IMR-90 (cell line): ENCODE measurements around the gene EIF3I. TPM values are rescaled to one million over a fixed set of nuclear protein-coding genes. Genes with fewer than 3 reads are reported as not detected.

Experiments
- ATAC-seq: fragments of 200-7000 bp; cut with Tn5 transposase; 2 replicates; pipeline ENCODE4 v1.9.1; 2020; ENCODE audit warnings: low read depth, mild to moderate bottlenecking, moderate library complexity
- BruUV-seq: library from RNA; stranded (reverse); fragments of 400-500 nt; replicated peaks from 2 replicates; lab custom pipeline; 2021; lab: Mats Ljungman, UMichigan
- CTCF ChIA-PET: fragments of 300-600 bp; formaldehyde crosslinking; extraction: SDS; loops from one replicate; lab custom pipeline; 2021; ENCODE audit warnings: antibody characterized with exemption; lab: Yijun Ruan, JAX
- POLR2A ChIA-PET: fragments of 300-600 bp; sonication (Branson Sonifier 250); formaldehyde crosslinking; loops from one replicate; lab custom pipeline; 2022; ENCODE audit warnings: antibody characterized with exemption; ENCODE audit not compliant: unreplicated experiment; lab: Charles Lee
- DNase-seq: peaks from one replicate; pipeline ENCODE4 v3.0.0; 2013
- H2AFZ ChIP-seq: replicated peaks from 2 replicates; pipeline ENCODE3; 2013; ENCODE audit warnings: low read length, mild to moderate bottlenecking; ENCODE audit not compliant: poor library complexity
- H2AK5ac ChIP-seq: 2 replicates; pipeline ENCODE4 v1.6.1; 2013; ENCODE audit warnings: low read depth, low read length, inconsistent platforms
- H2AK9ac ChIP-seq: replicated peaks from 2 replicates; pipeline ENCODE3; 2013; ENCODE audit warnings: mild to moderate bottlenecking, low read depth, low read length, moderate library complexity; ENCODE audit not compliant: poor library complexity
- H2BK120ac ChIP-seq: 2 replicates; pipeline ENCODE4 v1.6.1; 2013; ENCODE audit warnings: low read depth, low read length, inconsistent platforms
- H2BK15ac ChIP-seq: 3 replicates; pipeline ENCODE4 v1.6.1; 2013; ENCODE audit warnings: low read depth, low read length, inconsistent platforms
- H2BK20ac ChIP-seq: 2 replicates; pipeline ENCODE4 v1.6.1; 2013; ENCODE audit warnings: low read depth, mild to moderate bottlenecking, inconsistent platforms, low read length, moderate library complexity
- H2BK5ac ChIP-seq: 2 replicates; pipeline ENCODE4 v1.6.1; 2013; ENCODE audit warnings: mild to moderate bottlenecking, low read depth, low read length, inconsistent platforms; ENCODE audit not compliant: poor library complexity, severe bottlenecking
- H3K14ac ChIP-seq: replicated peaks from 2 replicates; pipeline ENCODE4 v1.6.1; 2013; ENCODE audit warnings: low read depth, low read length, inconsistent platforms
- H3K18ac ChIP-seq: 2 replicates; pipeline ENCODE4 v1.6.1; 2013; ENCODE audit warnings: low read depth, low read length, control low read depth
- H3K23ac ChIP-seq: 2 replicates; pipeline ENCODE4 v1.6.1; 2013; ENCODE audit warnings: low read depth, low read length, inconsistent platforms
- H3K27ac ChIP-seq: 2 replicates; pipeline ENCODE4 v1.5.1; 2013; ENCODE audit warnings: mild to moderate bottlenecking, control low read depth, low read length; ENCODE audit not compliant: insufficient read depth
- H3K27me3 ChIP-seq: 2 replicates; pipeline ENCODE4 v1.6.1; 2013; ENCODE audit warnings: low read length; ENCODE audit not compliant: control insufficient read depth, insufficient read depth
- H3K36me3 ChIP-seq: 2 replicates; pipeline ENCODE4 v1.6.1; 2013; ENCODE audit warnings: low read length, mixed read lengths; ENCODE audit not compliant: control insufficient read depth, insufficient read depth
- H3K4ac ChIP-seq: 2 replicates; pipeline ENCODE4 v1.6.1; 2013; ENCODE audit warnings: low read depth, low read length, inconsistent platforms
- H3K4me1 ChIP-seq: 2 replicates; pipeline ENCODE4 v1.6.1; 2013; ENCODE audit warnings: low read length, mixed read lengths; ENCODE audit not compliant: control insufficient read depth, insufficient read depth
- H3K4me2 ChIP-seq: 2 replicates; pipeline ENCODE4 v1.6.1; 2013; ENCODE audit warnings: low read depth, mild to moderate bottlenecking, control low read depth, low read length, moderate library complexity
- H3K4me3 ChIP-seq: 2 replicates; pipeline ENCODE4 v1.5.1; 2013; ENCODE audit warnings: low read depth, mild to moderate bottlenecking, control low read depth, low read length, moderate library complexity; ENCODE audit not compliant: insufficient read depth
- H3K56ac ChIP-seq: 2 replicates; pipeline ENCODE4 v1.6.1; 2013; ENCODE audit warnings: low read length, inconsistent platforms; ENCODE audit not compliant: insufficient read depth; ENCODE audit errors: extremely low read depth
- H3K79me1 ChIP-seq, 2 experiments: 2 replicates each; pipeline ENCODE4 v1.6.1; 2013; ENCODE audit warnings: low read length in 2 of 2, inconsistent platforms in 1 of 2, low read depth in 1 of 2
- H3K9ac ChIP-seq: 2 replicates; pipeline ENCODE4 v1.6.1; 2013; ENCODE audit warnings: low read depth, low read length, control low read depth
- H3K9me1 ChIP-seq: 2 replicates; pipeline ENCODE4 v1.6.1; 2013; ENCODE audit warnings: low read length, inconsistent platforms; ENCODE audit not compliant: insufficient read depth
- H3K9me3 ChIP-seq: 2 replicates; pipeline ENCODE4 v1.6.1; 2013; ENCODE audit warnings: low read length; ENCODE audit not compliant: control insufficient read depth, insufficient read depth
- H4K20me1 ChIP-seq: 2 replicates; pipeline ENCODE4 v1.6.1; 2013; ENCODE audit warnings: low read length, inconsistent platforms; ENCODE audit not compliant: insufficient read depth
- H4K5ac ChIP-seq: 2 replicates; pipeline ENCODE4 v1.6.1; 2013; ENCODE audit warnings: mild to moderate bottlenecking, low read depth, low read length, control low read depth
- H4K8ac ChIP-seq, 2 experiments: 2 replicates each; pipeline ENCODE4 v1.6.1; 2013; ENCODE audit warnings: low read depth in 2 of 2, low read length in 2 of 2, control low read depth in 1 of 2, inconsistent platforms in 1 of 2
- H4K91ac ChIP-seq: 2 replicates; pipeline ENCODE4 v1.6.1; 2013; ENCODE audit warnings: low read depth, low read length, inconsistent platforms; ENCODE audit not compliant: insufficient read depth
- BHLHE40 ChIP-seq: fragments of 150-350 bp; IDR thresholded peaks from 2 replicates; pipeline ENCODE4 v1.6.1; 2016; ENCODE audit warnings: mild to moderate bottlenecking, low read depth, low read length
- CEBPB ChIP-seq: IDR thresholded peaks from 2 replicates; pipeline ENCODE4 v1.6.1; 2012; ENCODE audit warnings: low read depth, low read length, improper control_type of control experiment
- FOS ChIP-seq: fragments of 150-350 bp; IDR thresholded peaks from 2 replicates; pipeline ENCODE4 v1.6.1; 2016; ENCODE audit warnings: low read depth, low read length
- MAFK ChIP-seq: IDR thresholded peaks from 2 replicates; pipeline ENCODE4 v1.6.1; 2012; ENCODE audit warnings: low read depth, low read length, improper control_type of control experiment
- MAZ ChIP-seq: IDR thresholded peaks from 2 replicates; pipeline ENCODE4 v1.6.1; 2012; ENCODE audit warnings: low read depth, mild to moderate bottlenecking, low read length, improper control_type of control experiment, moderate library complexity, borderline replicate concordance
- MXI1 ChIP-seq: IDR thresholded peaks from 2 replicates; pipeline ENCODE4 v1.6.1; 2012; ENCODE audit warnings: low read depth, mild to moderate bottlenecking, low read length, moderate library complexity, borderline replicate concordance
- NFE2L2 ChIP-seq: fragments of 150-350 bp; IDR thresholded peaks from 2 replicates; pipeline ENCODE4 v1.6.1; 2016; ENCODE audit warnings: low read depth, mild to moderate bottlenecking, low read length
- POLR2A ChIP-seq: IDR thresholded peaks from 2 replicates; pipeline ENCODE4 v1.6.1; 2012; ENCODE audit warnings: mild to moderate bottlenecking, low read depth, low read length
- RAD21 ChIP-seq: IDR thresholded peaks from 2 replicates; pipeline ENCODE4 v1.6.1; 2012; ENCODE audit warnings: low read length, improper control_type of control experiment
- RCOR1 ChIP-seq: IDR thresholded peaks from 2 replicates; pipeline ENCODE4 v1.6.1; 2012; ENCODE audit warnings: mild to moderate bottlenecking, low read length, improper control_type of control experiment; ENCODE audit not compliant: insufficient replicate concordance
- RFX5 ChIP-seq: IDR thresholded peaks from 2 replicates; pipeline ENCODE4 v1.8.0; 2012; ENCODE audit warnings: low read depth, mild to moderate bottlenecking, low read length, moderate library complexity
- SMC3 ChIP-seq: fragments of 150-350 bp; IDR thresholded peaks from 2 replicates; pipeline ENCODE4 v1.6.1; 2016; ENCODE audit warnings: low read depth, mild to moderate bottlenecking, antibody characterized with exemption, low read length, moderate library complexity
- WGBS, 2 experiments: methylation state at CpG; one replicate each; pipeline versions ENCODE4 v1.1.5 to v1.1.7; 2013; ENCODE audit warnings: missing lambda C conversion rate in 2 of 2; ENCODE audit not compliant: insufficient read length in 1 of 2; ENCODE audit errors: extremely low coverage in 2 of 2; 5-methylcytosine and 5-hydroxymethylcytosine counted together
- dilution Hi-C: fragments of 300-500 bp; cut with HindIII; formaldehyde crosslinking; loops from one replicate; pipeline ENCODE4 v1.14.3; 2018; ENCODE audit warnings: low sequenced_read_pairs; ENCODE audit not compliant: unreplicated experiment
- in situ Hi-C: fragments of 300-500 bp; cut with MboI; formaldehyde crosslinking; loops from 3 replicates; pipeline ENCODE4 v1.14.3; 2019; ENCODE audit warnings: low sequenced_read_pairs, inconsistent platforms, mixed read lengths
- intact Hi-C: fragments of 100-400 bp; cut with micrococcal nuclease; formaldehyde crosslinking; loops from 2 replicates; pipeline ENCODE4 v1.10.0; 2022
- polyA plus RNA-seq, 3 experiments: library from polyadenylated mRNA; depleted of rRNA; stranded (reverse); fragments of >200 nt; gene quantifications; 2 replicates each; pipeline ENCODE4 v1.2.3, GENCODE V29; 2012; ENCODE audit warnings: low replicate concordance in 1 of 3
- total RNA-seq: library from RNA; depleted of rRNA; stranded (reverse); fragments of >200 nt; gene quantifications from 2 replicates; pipeline ENCODE4 v1.2.3, GENCODE V29; 2012
- TF ChIP-seq, protein P1 (sequence below): conservative IDR thresholded peaks from 2 replicates; pipeline ENCODE4 v1.5.1; 2012; ENCODE audit warnings: mild to moderate bottlenecking, low read depth, low read length, improper control_type of control experiment
- TF ChIP-seq, protein P2 (sequence below): fragments of 150-350 bp; IDR thresholded peaks from 2 replicates; pipeline ENCODE4 v1.6.1; 2017; ENCODE audit warnings: mild to moderate bottlenecking, antibody characterized with exemption, low read length, low read depth
- TF ChIP-seq, protein P3 (sequence below): fragments of 150-350 bp; IDR thresholded peaks from 2 replicates; pipeline ENCODE4 v1.6.1; 2016; ENCODE audit warnings: low read depth, mild to moderate bottlenecking, low read length, moderate library complexity, borderline replicate concordance

EIF3I gene
- total and polyA plus RNA-seq, 2 of the 4 experiments (the other 2 are of a cell fraction), result 469 to 716 TPM

- CTCF ChIA-PET, result interaction anchor here (0.8 kb wide), 1 partner anchor 100 kb away, joined by 3 read pairs; no protein-coding TSS in a partner anchor
- intact Hi-C loops, result loop anchor here (2.0 kb wide), 2 partner anchors 73 to 109 kb away; partner anchors contain the start of genes KPNA6 and TMEM39B
- peak overlapping the region; percentile 97 for H3K9ac ChIP-seq
- TF ChIP-seq MAFK (no peak), MXI1 (no peak), FOS (no peak), MAZ (no peak), RAD21 (no peak), RFX5 (no peak), CEBPB (no peak), NFE2L2 (no peak), BHLHE40 (no peak), SMC3 (no peak), RCOR1 (no peak), POLR2A (no peak)
- TF ChIP-seq, protein P1, sequence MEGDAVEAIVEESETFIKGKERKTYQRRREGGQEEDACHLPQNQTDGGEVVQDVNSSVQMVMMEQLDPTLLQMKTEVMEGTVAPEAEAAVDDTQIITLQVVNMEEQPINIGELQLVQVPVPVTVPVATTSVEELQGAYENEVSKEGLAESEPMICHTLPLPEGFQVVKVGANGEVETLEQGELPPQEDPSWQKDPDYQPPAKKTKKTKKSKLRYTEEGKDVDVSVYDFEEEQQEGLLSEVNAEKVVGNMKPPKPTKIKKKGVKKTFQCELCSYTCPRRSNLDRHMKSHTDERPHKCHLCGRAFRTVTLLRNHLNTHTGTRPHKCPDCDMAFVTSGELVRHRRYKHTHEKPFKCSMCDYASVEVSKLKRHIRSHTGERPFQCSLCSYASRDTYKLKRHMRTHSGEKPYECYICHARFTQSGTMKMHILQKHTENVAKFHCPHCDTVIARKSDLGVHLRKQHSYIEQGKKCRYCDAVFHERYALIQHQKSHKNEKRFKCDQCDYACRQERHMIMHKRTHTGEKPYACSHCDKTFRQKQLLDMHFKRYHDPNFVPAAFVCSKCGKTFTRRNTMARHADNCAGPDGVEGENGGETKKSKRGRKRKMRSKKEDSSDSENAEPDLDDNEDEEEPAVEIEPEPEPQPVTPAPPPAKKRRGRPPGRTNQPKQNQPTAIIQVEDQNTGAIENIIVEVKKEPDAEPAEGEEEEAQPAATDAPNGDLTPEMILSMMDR, result no peak
- TF ChIP-seq, protein P2, sequence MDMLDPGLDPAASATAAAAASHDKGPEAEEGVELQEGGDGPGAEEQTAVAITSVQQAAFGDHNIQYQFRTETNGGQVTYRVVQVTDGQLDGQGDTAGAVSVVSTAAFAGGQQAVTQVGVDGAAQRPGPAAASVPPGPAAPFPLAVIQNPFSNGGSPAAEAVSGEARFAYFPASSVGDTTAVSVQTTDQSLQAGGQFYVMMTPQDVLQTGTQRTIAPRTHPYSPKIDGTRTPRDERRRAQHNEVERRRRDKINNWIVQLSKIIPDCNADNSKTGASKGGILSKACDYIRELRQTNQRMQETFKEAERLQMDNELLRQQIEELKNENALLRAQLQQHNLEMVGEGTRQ, result no peak
- TF ChIP-seq, protein P3, sequence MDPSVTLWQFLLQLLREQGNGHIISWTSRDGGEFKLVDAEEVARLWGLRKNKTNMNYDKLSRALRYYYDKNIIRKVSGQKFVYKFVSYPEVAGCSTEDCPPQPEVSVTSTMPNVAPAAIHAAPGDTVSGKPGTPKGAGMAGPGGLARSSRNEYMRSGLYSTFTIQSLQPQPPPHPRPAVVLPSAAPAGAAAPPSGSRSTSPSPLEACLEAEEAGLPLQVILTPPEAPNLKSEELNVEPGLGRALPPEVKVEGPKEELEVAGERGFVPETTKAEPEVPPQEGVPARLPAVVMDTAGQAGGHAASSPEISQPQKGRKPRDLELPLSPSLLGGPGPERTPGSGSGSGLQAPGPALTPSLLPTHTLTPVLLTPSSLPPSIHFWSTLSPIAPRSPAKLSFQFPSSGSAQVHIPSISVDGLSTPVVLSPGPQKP, result no peak
Observed at GRCh38 chr1:32181563-32181962, 40.6 kb upstream of the EIF3I start.

More at GRCh38 chr1:32181563-32181962, 40.6 kb upstream of the EIF3I start:
- H2BK5ac ChIP-seq, result peak overlapping the region; percentile 90
- no peak for ATAC-seq
- no TSS peak for BruUV-seq
- peak overlapping the region; percentile 74 for H2AK9ac ChIP-seq
- H3K36me3 ChIP-seq, result peaks cover 36% of the 10 kb centered on the region
- H4K8ac ChIP-seq, result peak overlapping the region in 1 of 2 experiments; percentile 18; a peak in 1 of 4 replicates
- no peak for DNase-seq
- WGBS, 2 experiments, result 80% methylated on average over 1 of the region's 5 CpGs; no CpG with 5 or more reads in 1 of the 2 experiments
- peaks cover 28% of the 10 kb centered on the region for H4K20me1 ChIP-seq
- H3K23ac ChIP-seq, result peak overlapping the region; percentile 7
- peak overlapping the region; percentile 8 for H3K18ac ChIP-seq
- no peaks in the 10 kb centered on the region for H3K9me3 ChIP-seq
- H4K5ac ChIP-seq, result peak overlapping the region; percentile 12; the same call in 1 of the 2 replicates
- peak overlapping the region; percentile 85 for H3K27ac ChIP-seq
- no peak overlapping the region for H2BK20ac ChIP-seq
- dilution Hi-C loops (no loop called here), in situ Hi-C loops (no loop called here)
- POLR2A ChIA-PET, result interaction anchor here (0.6 kb wide), 2 partner anchors 35 to 74 kb away, joined by 3 to 9 read pairs; partner anchors contain the start of gene KPNA6
- peaks cover 15% of the 10 kb centered on the region for H3K9me1 ChIP-seq
- H2AFZ ChIP-seq, result no peak overlapping the region
- H2BK15ac ChIP-seq, result no peak overlapping the region
- peak overlapping the region; percentile 36; the same call in 1 of the 2 replicates for H3K56ac ChIP-seq
- peak overlapping the region; percentile 1; the same call in 1 of the 2 replicates for H2AK5ac ChIP-seq
- H3K4me1 ChIP-seq, result peaks cover 25% of the 10 kb centered on the region
- H4K91ac ChIP-seq, result 0 out of 2 replicates have a peak overlapping the region, but pooled peaks have one; percentile 11
- no peak overlapping the region for H2BK120ac ChIP-seq
- no peaks in the 10 kb centered on the region for H3K27me3 ChIP-seq
- H3K4ac ChIP-seq, result peak overlapping the region; percentile 12; the same call in 1 of the 2 replicates
- H3K4me3 ChIP-seq, result peak overlapping the region; percentile 49
- H3K14ac ChIP-seq, result peak overlapping the region; percentile 63; the same call in 1 of the 2 replicates
- peaks cover 15 to 60% of the 10 kb centered on the region in 2 experiments for H3K79me1 ChIP-seq
- peak overlapping the region; percentile 90 for H3K4me2 ChIP-seq
